Bronchial epithelial cell (primary cell): ENCODE data around the gene SLC9C1. TPM values are rescaled to one million over a fixed set of nuclear protein-coding genes. Genes with fewer than 3 reads are reported as not detected.

Source experiments
- DNase-seq: peaks from one replicate; pipeline ENCODE4 v3.0.0-alpha.2; 2010; ENCODE audit warnings: low read depth
- FAIRE-seq: peaks from 2 replicates; lab custom pipeline; 2011; peaks lifted over from hg19 to GRCh38; lab: Jason Lieb, UNC
- H3K27me3 ChIP-seq: 2 replicates; pipeline ENCODE4 v1.5.1; 2011; ENCODE audit warnings: low read length; ENCODE audit not compliant: control insufficient read depth, insufficient read depth
- H3K36me3 ChIP-seq: 2 replicates; pipeline ENCODE4 v1.5.1; 2011; ENCODE audit warnings: low read length; ENCODE audit not compliant: control insufficient read depth, insufficient read depth
- H3K4me3 ChIP-seq: 2 replicates; pipeline ENCODE4 v1.5.1; 2011; ENCODE audit warnings: mild to moderate bottlenecking, low read depth, low read length, control low read depth
- CTCF ChIP-seq: IDR thresholded peaks from 2 replicates; pipeline ENCODE4 v1.5.1; 2011; ENCODE audit warnings: mild to moderate bottlenecking, moderate library complexity, low read length, control low read depth, inconsistent platforms; ENCODE audit not compliant: insufficient read depth, severe bottlenecking
- total RNA-seq: library from RNA; depleted of rRNA; stranded (reverse); fragments of >200 nt; gene quantifications from 2 replicates; pipeline ENCODE4 v1.2.1, GENCODE V29; 2014

Gene SLC9C1
- total RNA-seq, 1 donor from 2014 or later: not detected

- DNase-seq (no peak), FAIRE-seq (no peak)
- Histone ChIP-seq H3K27me3 (no peaks in the 10 kb centered on the region), H3K4me3 (no peak overlapping the region), H3K36me3 (peaks cover 21% of the 10 kb centered on the region)
- TF ChIP-seq CTCF: no peak
These were observed 177.2 kb downstream of the SLC9C1 start for GRCh38 chr3:112116748-112117186.

GRCh38 chr3:112115806-112116383 is 178.1 kb downstream of the SLC9C1 start:
- H3K36me3 ChIP-seq: peaks cover 21% of the 10 kb centered on the region
- no peak for TF ChIP-seq CTCF
- H3K4me3 ChIP-seq: no peak overlapping the region
- FAIRE-seq (no peak), DNase-seq (no peak)
- H3K27me3 ChIP-seq: no peaks in the 10 kb centered on the region

GRCh38 chr3:112115161-112115739 is 178.8 kb downstream of the SLC9C1 start:
- H3K4me3 ChIP-seq: no peak overlapping the region
- H3K27me3 ChIP-seq: no peaks in the 10 kb centered on the region
- peaks cover 22% of the 10 kb centered on the region for H3K36me3 ChIP-seq
- FAIRE-seq: no peak
- no peak for TF ChIP-seq CTCF
- DNase-seq: no peak

GRCh38 chr3:112114576-112115160 is 179.3 kb downstream of the SLC9C1 start:
- peaks cover 23% of the 10 kb centered on the region for H3K36me3 ChIP-seq
- FAIRE-seq (no peak), DNase-seq (no peak)
- H3K27me3 ChIP-seq: no peaks in the 10 kb centered on the region
- no peak for TF ChIP-seq CTCF
- H3K4me3 ChIP-seq: no peak overlapping the region

- Histone ChIP-seq H3K36me3 (peaks cover 21% of the 10 kb centered on the region), H3K4me3 (no peak overlapping the region), H3K27me3 (no peaks in the 10 kb centered on the region)
- FAIRE-seq (no peak), DNase-seq (peak; percentile 72)
- peak; percentile 83 for TF ChIP-seq CTCF
These were observed 182.1 kb downstream of the SLC9C1 start for GRCh38 chr3:112111785-112112402.
